Activated naive CD8-positive, alpha-beta T cell treated with anti-CD3 and anti-CD28 coated beads, Interleukin-2, amount 10 ng/mL, durations not matched to agents 7 days and 5 days (primary cell): ENCODE measurements around the gene PRKG1. TPM values are rescaled to one million over a fixed set of nuclear protein-coding genes. Genes with fewer than 3 reads are reported as not detected.

ENCODE experiments used
- ATAC-seq: fragments of 150-1000 bp; cut with Tn5 transposase; one replicate; pipeline ENCODE4 v1.10.0; 2021; ENCODE audit warnings: low read depth, moderate library complexity
- POLR2A ChIA-PET: fragments of 350-600 bp; sonication (Branson Sonifier 250); formaldehyde crosslinking; loops from one replicate; lab custom pipeline; 2021; ENCODE audit warnings: antibody characterized with exemption; lab: Charles Lee
- DNase-seq: peaks from one replicate; pipeline ENCODE4 v3.0.0; 2021
- H3K27ac Mint-ChIP-seq: one replicate; pipeline ENCODE4 v1.8.0; 2022; ENCODE audit warnings: mild to moderate bottlenecking, mixed read lengths
- H3K27me3 Mint-ChIP-seq: one replicate; pipeline ENCODE4 v1.8.0; 2022; ENCODE audit warnings: mild to moderate bottlenecking, moderate library complexity, mixed read lengths
- H3K36me3 Mint-ChIP-seq: one replicate; pipeline ENCODE4 v1.8.0; 2021; ENCODE audit warnings: mild to moderate bottlenecking, mixed read lengths
- H3K4me1 Mint-ChIP-seq: one replicate; pipeline ENCODE4 v1.8.0; 2021; ENCODE audit warnings: mixed read lengths
- H3K4me3 Mint-ChIP-seq: one replicate; pipeline ENCODE4 v1.8.0; 2022; ENCODE audit warnings: mild to moderate bottlenecking, moderate library complexity, mixed read lengths
- H3K9me3 Mint-ChIP-seq: one replicate; pipeline ENCODE4 v1.8.0; 2021; ENCODE audit warnings: mixed read lengths
- total RNA-seq, 2 experiments: library from RNA; stranded (reverse); gene quantifications; one replicate each; pipeline ENCODE4 v1.2.3, GENCODE V29; 2021

PRKG1 gene
- total RNA-seq, 2 experiments from 2014 or later, result not detected

GRCh38 chr10:52053497-52053896, 979.2 kb downstream of the PRKG1 start:
- no peak for DNase-seq
- ATAC-seq, result no peak
- POLR2A ChIA-PET, result no interaction called here
- Mint-ChIP-seq H3K9me3 (no peaks in the 10 kb centered on the region), H3K36me3 (no peaks in the 10 kb centered on the region), H3K4me1 (no peaks in the 10 kb centered on the region), H3K27me3 (no peaks in the 10 kb centered on the region), H3K4me3 (no peak overlapping the region), H3K27ac (no peak overlapping the region)

DNA sequence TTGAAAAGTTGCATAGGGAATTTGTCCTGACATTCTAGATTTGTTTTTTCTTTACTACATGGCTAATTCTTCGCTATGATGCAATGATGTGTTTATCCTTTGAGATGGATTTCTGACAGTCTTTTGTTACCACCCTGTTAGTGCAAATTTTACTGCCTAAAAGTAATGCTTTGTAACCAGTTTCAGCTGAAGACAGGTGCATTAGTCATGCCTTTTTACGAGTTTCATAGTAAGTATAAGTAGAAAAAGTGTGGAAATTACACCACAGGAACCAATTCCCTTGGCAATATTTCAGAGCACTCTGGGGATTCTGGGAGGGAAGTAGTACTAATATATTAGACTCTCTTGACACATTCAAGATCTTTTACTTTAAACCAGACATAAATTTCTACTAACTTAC, 982.0 kb downstream of the PRKG1 start:
- H3K27me3 Mint-ChIP-seq, result no peaks in the 10 kb centered on the region
- ATAC-seq, result no peak

GRCh38 chr10:52059089-52059488, 984.8 kb downstream of the PRKG1 start:
- Mint-ChIP-seq H3K4me1 (no peaks in the 10 kb centered on the region), H3K27me3 (no peaks in the 10 kb centered on the region), H3K4me3 (no peak overlapping the region), H3K9me3 (no peaks in the 10 kb centered on the region), H3K27ac (no peak overlapping the region), H3K36me3 (no peaks in the 10 kb centered on the region)
- DNase-seq (no peak), ATAC-seq (no peak)
- POLR2A ChIA-PET, result no interaction called here

More for the DNA sequence above, 982.0 kb downstream of the PRKG1 start:
- DNase-seq, result no peak
- POLR2A ChIA-PET, result no interaction called here
- Mint-ChIP-seq H3K36me3 (no peaks in the 10 kb centered on the region), H3K4me1 (no peaks in the 10 kb centered on the region), H3K9me3 (no peaks in the 10 kb centered on the region), H3K27ac (no peak overlapping the region), H3K4me3 (no peak overlapping the region)

DNA sequence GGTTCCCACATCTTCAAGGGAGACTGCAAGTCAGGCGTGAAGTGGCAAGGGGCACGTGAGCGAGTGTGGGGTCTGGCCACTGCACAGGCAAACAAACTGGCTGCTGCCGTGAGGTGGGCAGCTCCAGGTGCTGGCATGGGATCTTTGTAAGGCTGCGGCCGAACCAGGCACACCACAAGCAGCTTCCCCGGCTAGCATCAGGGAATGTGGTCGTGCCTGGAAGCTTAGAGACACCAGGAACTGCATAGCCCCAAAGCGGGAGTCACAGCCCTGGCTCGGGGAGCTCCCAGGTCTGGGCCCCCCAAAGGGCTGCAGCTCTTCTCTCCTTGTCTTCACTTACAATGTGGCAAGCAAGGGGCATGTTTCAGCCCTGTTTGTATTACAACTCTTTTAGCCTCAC, 988.9 kb downstream of the PRKG1 start:
- ATAC-seq (no peak), DNase-seq (no peak)
- Mint-ChIP-seq H3K4me3 (no peak overlapping the region), H3K27me3 (no peaks in the 10 kb centered on the region), H3K36me3 (no peaks in the 10 kb centered on the region), H3K27ac (no peak overlapping the region), H3K9me3 (no peaks in the 10 kb centered on the region), H3K4me1 (no peaks in the 10 kb centered on the region)
- POLR2A ChIA-PET, result no interaction called here

DNA sequence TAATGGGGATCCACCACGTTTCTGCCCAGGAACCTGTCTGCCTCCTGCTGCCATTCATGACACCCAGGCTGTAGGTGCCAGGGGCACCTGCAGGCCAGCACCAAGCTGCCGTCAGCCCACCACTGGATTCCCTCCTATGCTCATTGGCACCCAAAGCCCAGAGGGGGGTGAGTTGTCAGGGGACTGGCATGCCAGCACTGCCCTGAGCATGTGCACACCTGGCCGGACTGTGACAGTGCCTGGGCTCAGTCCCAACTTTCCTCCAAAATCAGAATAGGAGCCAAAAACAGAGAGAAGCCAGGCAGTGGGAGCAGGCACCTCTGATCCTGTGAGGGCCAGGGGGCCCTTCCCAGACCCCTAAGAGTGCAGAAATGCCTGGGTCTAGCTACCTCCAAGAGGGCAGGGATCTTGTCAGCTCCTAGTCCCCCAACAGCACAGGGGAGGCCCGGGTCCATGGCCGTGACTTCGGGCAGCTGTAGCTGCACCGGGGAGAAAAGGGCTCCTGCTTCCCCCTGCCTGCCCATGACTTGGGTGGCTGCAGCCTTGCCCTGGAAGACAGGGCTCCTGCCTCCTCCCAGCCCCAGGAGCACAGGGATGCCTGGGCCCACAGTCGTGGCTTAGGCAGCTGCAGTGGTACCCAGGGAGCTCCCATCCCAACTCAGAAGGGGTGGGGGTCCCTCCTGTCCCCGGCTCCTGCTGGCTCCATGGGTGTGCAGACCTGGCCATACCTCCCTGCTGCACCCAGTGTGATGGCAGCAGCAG, 990.0 kb downstream of the PRKG1 start:
- Mint-ChIP-seq H3K36me3 (no peaks in the 10 kb centered on the region), H3K27ac (no peak overlapping the region), H3K9me3 (peaks cover 1% of the 10 kb centered on the region), H3K4me1 (no peaks in the 10 kb centered on the region), H3K27me3 (no peaks in the 10 kb centered on the region), H3K4me3 (no peak overlapping the region)
- POLR2A ChIA-PET, result no interaction called here
- ATAC-seq (no peak), DNase-seq (no peak)

DNA sequence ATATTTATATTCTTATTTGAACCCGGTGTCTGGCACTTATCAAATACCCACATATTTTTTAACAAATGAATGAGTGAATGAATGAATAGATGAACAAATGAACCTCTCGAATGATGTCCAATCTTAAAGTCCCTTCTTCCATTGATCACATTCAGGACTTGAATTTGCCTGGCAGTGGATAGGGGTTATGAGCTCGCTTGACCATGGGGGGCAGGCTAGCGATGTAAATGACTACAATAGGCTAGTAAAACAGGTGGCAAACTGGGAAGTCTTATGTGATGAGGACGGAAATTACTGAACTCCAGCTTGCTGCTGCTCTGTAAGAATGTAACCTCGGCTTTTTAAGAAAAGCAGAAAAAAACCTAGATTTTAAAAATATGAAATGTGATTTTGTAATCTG, 992.1 kb downstream of the PRKG1 start:
- no peak for ATAC-seq
- H3K27ac Mint-ChIP-seq, result no peak overlapping the region
- POLR2A ChIA-PET, result no interaction called here
- no peaks in the 10 kb centered on the region for H3K4me1 Mint-ChIP-seq
- no peaks in the 10 kb centered on the region for H3K36me3 Mint-ChIP-seq
- H3K27me3 Mint-ChIP-seq, result no peaks in the 10 kb centered on the region
- H3K9me3 Mint-ChIP-seq, result peaks cover 1% of the 10 kb centered on the region
- H3K4me3 Mint-ChIP-seq, result no peak overlapping the region
- no peak for DNase-seq

GRCh38 chr10:52068485-52068884, 994.2 kb downstream of the PRKG1 start:
- POLR2A ChIA-PET, result interaction anchor here (0.8 kb wide), 1 partner anchor 26 kb away, joined by 3 read pairs; no protein-coding TSS in a partner anchor
- no peaks in the 10 kb centered on the region for H3K27me3 Mint-ChIP-seq
- no peak for ATAC-seq
- no peak for DNase-seq
- no peak overlapping the region for H3K27ac Mint-ChIP-seq
- no peaks in the 10 kb centered on the region for H3K36me3 Mint-ChIP-seq
- H3K9me3 Mint-ChIP-seq, result peaks cover 1% of the 10 kb centered on the region
- H3K4me3 Mint-ChIP-seq, result no peak overlapping the region
- no peaks in the 10 kb centered on the region for H3K4me1 Mint-ChIP-seq

DNA sequence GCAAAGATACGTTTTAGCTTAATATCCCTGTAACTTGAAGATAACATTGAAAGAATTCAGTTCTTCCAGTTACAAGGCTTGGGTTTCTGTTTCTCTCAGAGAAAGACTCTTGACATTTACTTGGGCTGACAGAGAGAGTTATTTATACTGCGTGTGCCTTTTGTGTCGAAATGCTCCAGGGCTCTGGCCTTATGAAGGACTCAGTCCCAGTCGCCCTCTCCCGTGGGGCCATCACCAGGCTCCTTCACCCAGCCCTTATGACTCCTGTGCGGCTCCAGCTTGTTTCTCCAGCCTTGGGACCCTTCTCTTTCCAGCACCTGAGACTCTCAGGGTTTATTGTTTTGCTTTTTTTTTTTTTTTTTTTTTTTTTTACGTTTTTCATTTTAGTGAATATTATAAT, 997.5 kb downstream of the PRKG1 start:
- Mint-ChIP-seq H3K9me3 (peaks cover 1% of the 10 kb centered on the region), H3K4me1 (no peaks in the 10 kb centered on the region), H3K27me3 (no peaks in the 10 kb centered on the region), H3K27ac (no peak overlapping the region), H3K36me3 (no peaks in the 10 kb centered on the region), H3K4me3 (no peak overlapping the region)
- ATAC-seq (no peak), DNase-seq (no peak)
- POLR2A ChIA-PET, result no interaction called here

DNA sequence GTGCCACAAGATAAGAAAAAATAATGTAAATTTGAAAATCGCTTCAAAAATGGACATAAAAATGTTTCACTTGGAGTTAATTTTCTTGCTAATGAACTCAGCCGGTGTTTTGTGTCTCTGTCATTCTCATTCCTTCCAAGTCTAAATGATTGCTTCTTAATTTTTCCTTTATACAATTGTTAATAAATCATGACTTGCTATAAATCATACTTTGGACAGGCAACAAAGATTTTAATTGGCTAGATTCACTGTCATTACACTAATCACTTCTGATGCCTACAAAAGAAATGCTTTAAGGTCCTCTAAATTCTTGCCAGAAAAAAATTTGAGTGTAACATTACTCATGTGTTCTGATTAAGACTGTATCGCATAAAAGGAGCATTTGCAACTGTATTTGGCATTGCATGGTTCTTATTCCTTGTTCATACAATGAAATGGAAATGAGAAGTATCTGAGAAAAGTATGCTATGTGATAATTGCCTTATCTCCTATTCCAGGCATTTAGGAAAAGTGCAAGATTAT, 1000.3 kb downstream of the PRKG1 start:
- no peaks in the 10 kb centered on the region for H3K9me3 Mint-ChIP-seq
- H3K4me1 Mint-ChIP-seq, result no peaks in the 10 kb centered on the region
- ATAC-seq (no peak), DNase-seq (no peak)
- POLR2A ChIA-PET, result no interaction called here
- H3K4me3 Mint-ChIP-seq, result no peak overlapping the region
- no peaks in the 10 kb centered on the region for H3K27me3 Mint-ChIP-seq
- H3K27ac Mint-ChIP-seq, result no peak overlapping the region
- no peaks in the 10 kb centered on the region for H3K36me3 Mint-ChIP-seq

- POLR2A ChIA-PET, result no interaction called here
- no peaks in the 10 kb centered on the region for H3K36me3 Mint-ChIP-seq
- no peaks in the 10 kb centered on the region for H3K9me3 Mint-ChIP-seq
- ATAC-seq, result no peak
- H3K4me3 Mint-ChIP-seq, result no peak overlapping the region
- H3K4me1 Mint-ChIP-seq, result no peaks in the 10 kb centered on the region
- no peak overlapping the region for H3K27ac Mint-ChIP-seq
- no peak for DNase-seq
- no peaks in the 10 kb centered on the region for H3K27me3 Mint-ChIP-seq
Observed at GRCh38 chr10:52077814-52078213, 1003.5 kb downstream of the PRKG1 start.

DNA sequence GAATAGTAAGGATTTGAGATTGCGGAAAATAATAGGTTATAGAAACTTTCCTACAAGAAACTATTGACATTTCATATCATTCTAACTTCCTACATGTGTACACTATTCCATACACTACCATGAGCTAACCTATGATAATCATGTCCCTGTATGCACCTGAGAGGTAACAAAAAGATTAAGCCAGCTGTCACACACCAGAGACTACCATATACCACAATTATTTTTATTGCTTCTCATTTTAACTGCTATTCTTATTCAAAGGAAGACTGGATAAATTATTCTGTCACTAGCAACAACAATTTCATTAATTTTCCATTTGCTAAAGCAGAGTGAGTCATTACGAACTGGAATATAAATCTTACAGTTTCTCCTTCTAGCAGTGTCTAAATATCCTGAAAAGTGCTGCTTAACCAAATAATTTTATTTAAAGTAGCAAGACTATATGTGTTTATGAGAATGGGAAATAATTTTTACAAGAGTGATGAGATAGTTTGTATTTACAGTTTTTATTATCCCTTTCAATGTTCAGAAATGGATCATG, 1004.2 kb downstream of the PRKG1 start:
- POLR2A ChIA-PET, result no interaction called here
- H3K4me1 Mint-ChIP-seq, result no peaks in the 10 kb centered on the region
- H3K27me3 Mint-ChIP-seq, result no peaks in the 10 kb centered on the region
- no peak overlapping the region for H3K4me3 Mint-ChIP-seq
- H3K36me3 Mint-ChIP-seq, result no peaks in the 10 kb centered on the region
- DNase-seq (no peak), ATAC-seq (no peak)
- no peak overlapping the region for H3K27ac Mint-ChIP-seq
- H3K9me3 Mint-ChIP-seq, result no peaks in the 10 kb centered on the region

- no peak overlapping the region for H3K4me3 Mint-ChIP-seq
- no peaks in the 10 kb centered on the region for H3K4me1 Mint-ChIP-seq
- no peak overlapping the region for H3K27ac Mint-ChIP-seq
- POLR2A ChIA-PET, result no interaction called here
- no peaks in the 10 kb centered on the region for H3K9me3 Mint-ChIP-seq
- no peaks in the 10 kb centered on the region for H3K36me3 Mint-ChIP-seq
- DNase-seq, result no peak
- no peak for ATAC-seq
- no peaks in the 10 kb centered on the region for H3K27me3 Mint-ChIP-seq
Observed at GRCh38 chr10:52082307-52082706, 1008.0 kb downstream of the PRKG1 start.

DNA sequence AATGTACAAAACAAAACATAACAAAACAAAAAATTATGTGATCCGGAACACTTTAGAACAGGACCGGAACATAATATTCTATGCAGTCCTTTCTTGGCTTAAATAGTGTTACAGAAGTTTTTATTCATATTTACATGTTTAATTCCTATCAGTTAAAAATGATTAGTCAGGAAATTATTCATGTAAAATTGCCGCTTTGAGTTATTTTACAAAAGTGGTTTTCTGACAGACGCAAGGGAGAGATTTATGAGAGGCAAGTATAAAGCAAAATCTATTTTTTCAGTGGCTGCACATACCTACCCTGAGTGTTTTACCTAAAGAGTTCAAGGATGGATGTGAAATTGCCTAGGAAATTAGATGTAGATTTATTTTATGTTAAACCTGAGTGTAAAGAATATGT, 1009.1 kb downstream of the PRKG1 start:
- no peaks in the 10 kb centered on the region for H3K36me3 Mint-ChIP-seq
- no peak for ATAC-seq
- DNase-seq, result no peak
- no peaks in the 10 kb centered on the region for H3K27me3 Mint-ChIP-seq
- H3K4me1 Mint-ChIP-seq, result no peaks in the 10 kb centered on the region
- H3K4me3 Mint-ChIP-seq, result no peak overlapping the region
- H3K27ac Mint-ChIP-seq, result no peak overlapping the region
- POLR2A ChIA-PET, result no interaction called here
- no peaks in the 10 kb centered on the region for H3K9me3 Mint-ChIP-seq

DNA sequence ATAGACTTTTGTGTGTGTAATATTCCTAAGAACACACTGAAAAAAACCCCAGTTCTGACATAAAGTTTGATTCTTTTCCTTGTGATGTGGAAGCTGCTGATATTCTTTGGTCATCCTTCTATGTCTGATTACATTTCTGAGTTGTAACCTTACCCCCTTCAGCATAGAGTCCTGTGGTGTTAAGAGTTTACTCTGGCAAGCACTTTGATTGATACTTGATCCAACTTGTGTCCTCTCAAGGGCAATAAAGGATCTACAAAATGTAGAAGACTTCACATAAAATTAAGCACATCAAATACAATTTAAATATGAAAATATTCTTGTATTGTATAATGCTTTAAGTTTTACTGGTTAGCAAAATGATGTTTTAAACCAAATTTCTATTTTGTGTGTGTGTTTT, 1018.1 kb downstream of the PRKG1 start:
- H3K27ac Mint-ChIP-seq, result no peak overlapping the region
- peaks cover 2% of the 10 kb centered on the region for H3K27me3 Mint-ChIP-seq
- no peaks in the 10 kb centered on the region for H3K36me3 Mint-ChIP-seq
- H3K4me1 Mint-ChIP-seq, result no peaks in the 10 kb centered on the region
- no peak overlapping the region for H3K4me3 Mint-ChIP-seq
- H3K9me3 Mint-ChIP-seq, result peaks cover 1% of the 10 kb centered on the region
- no peak for DNase-seq
- POLR2A ChIA-PET, result no interaction called here
- ATAC-seq, result no peak
